Hepatic stellate cell (primary cell): ENCODE data around the gene SLK.

ENCODE experiments used
- DNase-seq: peaks from one replicate; pipeline ENCODE4 v3.0.0; 2011; ENCODE audit warnings: low spot score

Gene SLK

GRCh38 chr10:104034401-104035193, 67.7 kb downstream of the SLK start:
- DNase-seq: no peak

GRCh38 chr10:104035194-104036068, 68.5 kb downstream of the SLK start:
- DNase-seq: no peak

DNA sequence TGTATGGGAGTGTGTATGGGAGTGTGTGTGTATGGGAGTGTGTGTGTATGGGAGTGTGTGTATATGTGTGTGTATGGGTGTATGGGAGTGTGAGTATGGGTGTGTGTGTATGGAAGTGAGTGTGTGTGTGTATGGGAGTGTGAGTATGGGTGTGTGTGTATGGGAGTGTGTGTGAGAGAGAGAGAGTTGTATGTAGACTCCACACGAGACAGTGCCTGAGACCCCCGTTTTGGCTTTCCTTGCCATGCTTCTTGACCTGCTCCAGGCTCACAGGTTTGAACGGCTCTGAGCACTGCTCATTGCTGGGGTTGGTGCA, 69.1 kb downstream of the SLK start:
- no peak for DNase-seq

GRCh38 chr10:104036518-104037260, 69.7 kb downstream of the SLK start:
- DNase-seq: no peak

DNA sequence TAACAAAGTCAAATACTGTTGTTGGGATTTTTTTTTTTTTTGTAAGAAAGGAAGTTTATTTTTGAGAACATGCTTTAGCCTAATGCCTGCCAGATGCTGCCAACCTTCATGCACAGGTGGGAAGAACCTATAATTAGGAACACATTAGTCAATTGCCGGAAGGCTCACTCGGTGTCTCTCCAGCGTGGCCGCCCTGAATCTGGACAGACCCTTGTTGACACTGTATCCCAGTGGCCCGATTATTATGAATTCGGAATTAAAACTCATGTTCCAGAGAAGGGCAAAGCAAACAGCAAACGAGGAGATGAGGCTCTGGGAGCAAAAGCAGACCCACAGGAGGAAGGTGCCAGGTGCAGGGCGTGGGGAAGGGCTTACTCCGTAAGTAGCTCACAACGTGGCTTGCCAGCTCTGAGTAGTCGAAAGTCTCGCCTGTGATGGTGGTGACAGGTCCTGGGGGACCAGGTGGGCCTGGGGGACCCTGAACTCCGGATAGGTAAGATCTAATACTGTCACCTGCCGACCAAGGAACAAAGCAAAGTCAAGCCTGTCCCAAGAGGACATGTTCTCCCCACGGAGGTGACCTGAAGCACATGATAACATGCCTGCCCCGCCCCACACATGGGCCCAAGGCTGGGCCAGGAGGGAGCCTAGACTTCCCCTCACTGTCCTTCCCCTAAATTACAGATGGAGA, 70.5 kb downstream of the SLK start:
- DNase-seq: no peak

DNA sequence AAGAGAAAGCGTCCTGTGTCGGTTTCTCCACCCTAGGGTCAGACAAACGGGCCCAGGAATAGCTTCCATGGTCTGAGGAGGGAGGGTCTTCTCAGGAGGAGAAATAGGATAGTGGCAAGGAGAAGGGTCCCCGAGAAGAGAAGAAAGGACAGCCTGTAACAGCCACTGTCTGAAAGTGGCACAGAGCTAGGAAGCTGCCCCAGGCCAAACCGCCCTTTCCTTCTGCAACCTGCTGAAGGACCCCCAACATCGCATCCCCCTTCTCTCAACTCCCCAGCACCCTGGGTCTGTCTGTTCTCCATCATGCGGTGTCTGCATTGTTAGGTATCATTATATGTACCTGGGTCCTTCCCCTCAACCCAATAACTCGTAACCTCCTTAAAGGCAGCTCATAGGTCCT, 71.6 kb downstream of the SLK start:
- DNase-seq: no peak

GRCh38 chr10:104038958-104039752, 72.2 kb downstream of the SLK start:
- no peak for DNase-seq

GRCh38 chr10:104040382-104040781, 73.4 kb downstream of the SLK start:
- DNase-seq: no peak

DNA sequence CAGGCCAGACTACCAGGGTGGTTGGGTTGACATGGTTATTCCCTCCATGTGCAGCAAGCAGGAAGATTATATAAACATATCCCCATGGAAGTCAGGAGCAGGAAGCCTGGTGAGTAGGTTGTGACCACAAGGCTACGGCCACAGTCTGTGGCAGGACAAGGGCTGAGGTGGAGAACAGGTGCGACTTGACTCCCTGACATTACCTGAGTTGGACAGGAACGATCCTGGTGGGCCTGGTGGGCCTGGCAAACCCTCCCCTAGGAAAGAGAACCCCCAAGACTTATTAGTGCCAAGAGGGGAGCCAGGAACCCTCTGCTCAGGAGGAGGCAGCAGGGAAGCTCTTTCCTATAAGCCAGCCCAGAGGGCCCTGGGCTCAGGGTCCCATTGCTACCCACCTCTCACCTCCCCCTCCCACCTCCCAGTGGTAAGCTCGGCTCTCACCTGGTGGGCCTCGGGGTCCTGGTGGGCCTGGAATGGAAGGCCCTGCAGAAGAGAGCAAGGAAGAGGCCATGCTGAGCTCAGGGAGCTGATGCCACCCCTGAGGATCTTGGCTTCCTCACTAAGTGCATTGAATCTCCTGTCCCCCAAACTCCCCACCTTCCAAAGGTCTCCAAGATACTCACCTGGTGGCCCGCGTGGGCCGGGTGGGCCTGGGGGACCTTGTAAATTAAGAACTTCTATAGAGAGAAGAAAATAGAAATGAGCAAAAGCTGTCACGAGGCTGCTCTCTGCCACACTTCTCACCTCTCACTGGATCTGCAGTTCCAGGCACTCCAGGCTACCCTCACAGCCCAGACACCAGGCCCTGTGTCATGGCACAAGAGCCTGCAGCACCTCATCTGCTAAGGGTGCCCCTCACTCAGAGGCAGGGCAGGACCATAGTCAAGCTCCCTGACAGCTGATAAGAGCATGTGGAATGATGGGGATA, 74.2 kb downstream of the SLK start:
- no peak for DNase-seq

DNA sequence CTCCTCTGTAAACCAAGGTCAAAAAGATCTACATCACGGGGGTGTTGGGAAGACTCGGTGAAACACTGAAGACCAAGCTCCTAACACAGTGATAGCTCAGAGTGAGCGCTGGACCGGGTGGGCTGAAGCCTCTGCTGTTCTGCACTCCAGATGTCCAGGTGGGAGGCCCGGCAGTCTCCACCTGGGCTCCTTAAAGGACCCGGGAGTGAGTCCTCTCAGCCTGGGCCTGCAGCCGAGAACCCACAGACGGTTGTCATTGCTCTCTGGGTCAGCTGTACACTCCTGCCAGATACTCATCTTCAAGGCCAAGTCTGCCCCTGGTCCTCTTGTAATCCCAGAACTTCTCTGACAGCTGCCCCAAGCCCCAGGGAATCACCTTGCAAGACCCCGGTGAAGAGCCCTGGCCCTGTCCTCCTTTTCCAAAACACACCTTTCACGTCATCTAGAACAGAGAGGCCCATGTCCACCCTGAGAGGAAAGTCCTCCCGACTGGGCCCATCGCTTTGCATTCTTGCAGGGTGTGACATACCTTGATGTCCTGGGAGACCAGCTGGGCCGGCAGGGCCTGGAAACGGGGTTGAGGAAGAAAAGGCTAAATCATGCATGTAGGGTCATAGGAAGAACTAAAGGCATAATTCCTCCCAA, 75.1 kb downstream of the SLK start:
- DNase-seq: no peak

DNA sequence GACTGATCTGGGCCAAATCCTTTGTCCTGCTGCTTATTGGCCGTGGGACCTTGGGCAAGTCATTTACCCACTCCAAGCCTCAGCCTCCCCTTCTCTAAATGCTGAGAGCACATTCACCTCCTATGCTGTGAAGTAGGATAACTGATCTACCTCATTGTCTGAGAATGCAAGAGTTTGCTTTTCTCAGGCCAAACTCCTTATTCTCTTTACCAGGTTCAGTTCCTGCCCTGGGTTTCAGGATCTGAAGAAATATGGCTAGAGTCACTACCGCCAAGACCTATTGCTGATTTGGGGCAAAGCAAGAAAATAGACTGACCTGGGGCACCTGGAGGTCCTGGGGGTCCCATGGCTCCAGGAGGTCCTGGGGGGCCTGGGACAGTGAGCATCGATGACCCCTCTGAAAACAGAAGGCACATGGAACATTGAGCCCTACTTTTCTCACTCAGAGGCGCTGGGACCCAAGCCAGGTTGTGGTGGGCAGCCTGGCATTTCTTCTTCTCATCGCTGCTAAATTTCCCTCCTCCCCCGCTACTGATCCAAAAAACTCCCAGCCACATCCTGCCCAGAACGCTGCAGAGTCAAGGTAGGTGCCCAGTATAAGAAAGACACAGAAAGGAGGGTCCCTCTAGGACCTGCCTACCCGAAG, 76.4 kb downstream of the SLK start:
- DNase-seq: no peak

- no peak for DNase-seq
Observed at GRCh38 chr10:104043854-104044253, 76.9 kb downstream of the SLK start.

- DNase-seq: peak; percentile 88
Observed at GRCh38 chr10:104045151-104046089, 78.5 kb downstream of the SLK start.

DNA sequence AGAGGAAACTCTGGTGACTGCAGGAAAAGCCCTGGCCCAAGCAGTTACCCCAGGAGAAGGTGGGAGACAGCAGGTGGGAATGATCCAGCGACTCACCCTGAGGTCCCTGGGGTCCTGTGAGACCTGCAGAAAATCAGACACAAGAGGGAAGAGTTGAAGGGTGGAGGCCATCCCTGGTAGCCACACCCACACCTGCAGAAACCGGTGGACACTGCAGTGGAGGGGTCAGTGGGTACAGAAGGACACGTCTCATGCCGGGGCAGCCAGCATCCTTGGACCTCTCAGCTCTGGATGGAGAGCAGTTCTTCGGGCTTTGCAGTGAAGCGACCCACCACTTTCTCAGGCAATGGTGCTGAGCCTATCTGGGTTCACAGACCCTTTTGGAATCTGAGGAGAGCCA, 79.7 kb downstream of the SLK start:
- DNase-seq: no peak

GRCh38 chr10:104049504-104050250, 82.7 kb downstream of the SLK start:
- peak; percentile 67 for DNase-seq

DNA sequence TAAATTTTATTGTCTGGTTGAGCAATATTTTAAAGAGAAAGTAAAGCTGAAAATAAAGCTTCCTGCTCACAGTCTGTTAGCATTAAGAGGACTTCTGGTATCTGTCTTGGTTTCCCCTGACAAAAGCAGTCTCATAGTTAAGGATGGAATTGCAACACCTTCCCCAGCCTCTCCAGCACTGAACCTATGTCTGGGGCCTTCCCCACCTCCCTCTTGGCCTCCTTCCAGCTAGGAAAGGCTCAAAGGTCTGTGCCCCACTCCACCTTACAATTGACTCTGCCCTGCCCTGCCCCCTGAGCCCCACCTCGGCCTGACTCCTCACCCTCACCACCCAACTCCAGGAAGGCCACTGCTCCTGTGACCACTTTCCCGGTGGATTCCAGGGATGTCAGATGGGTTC, 85.5 kb downstream of the SLK start:
- DNase-seq: no peak

DNA sequence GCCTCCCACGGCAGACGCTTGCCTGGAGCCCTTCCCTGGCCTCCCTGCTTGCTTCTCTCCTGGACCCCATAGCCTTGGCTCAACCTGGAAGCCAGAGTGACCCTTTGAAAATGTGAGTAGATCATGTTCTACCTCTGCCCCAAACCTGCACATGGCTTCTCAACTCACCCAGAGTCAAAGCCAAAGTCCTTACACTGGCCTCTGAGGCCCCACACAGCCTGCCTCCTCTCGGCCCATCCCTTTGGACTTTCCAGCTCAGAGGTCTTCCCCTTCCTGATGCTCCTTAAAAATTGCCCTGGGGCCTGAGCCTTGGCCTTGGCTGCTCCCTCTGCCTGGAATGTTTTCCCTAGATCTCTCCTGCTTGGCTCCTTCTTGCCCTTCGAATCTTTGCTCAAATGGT, 86.3 kb downstream of the SLK start:
- DNase-seq: no peak
